ELF-1 (cell line): Measurements from ENCODE around the gene SFXN1.
"Not testable (repeated sequence)": the region's sequence is repeated elsewhere in the genome, so short reads cannot be mapped to it uniquely, and the experiment has no call there.

Experiments
- DNase-seq: peaks from one replicate; pipeline ENCODE4 v3.0.0-alpha.2; 2016; ENCODE audit warnings: low read depth, low spot score

The SFXN1 gene, protein sequence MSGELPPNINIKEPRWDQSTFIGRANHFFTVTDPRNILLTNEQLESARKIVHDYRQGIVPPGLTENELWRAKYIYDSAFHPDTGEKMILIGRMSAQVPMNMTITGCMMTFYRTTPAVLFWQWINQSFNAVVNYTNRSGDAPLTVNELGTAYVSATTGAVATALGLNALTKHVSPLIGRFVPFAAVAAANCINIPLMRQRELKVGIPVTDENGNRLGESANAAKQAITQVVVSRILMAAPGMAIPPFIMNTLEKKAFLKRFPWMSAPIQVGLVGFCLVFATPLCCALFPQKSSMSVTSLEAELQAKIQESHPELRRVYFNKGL

DNA sequence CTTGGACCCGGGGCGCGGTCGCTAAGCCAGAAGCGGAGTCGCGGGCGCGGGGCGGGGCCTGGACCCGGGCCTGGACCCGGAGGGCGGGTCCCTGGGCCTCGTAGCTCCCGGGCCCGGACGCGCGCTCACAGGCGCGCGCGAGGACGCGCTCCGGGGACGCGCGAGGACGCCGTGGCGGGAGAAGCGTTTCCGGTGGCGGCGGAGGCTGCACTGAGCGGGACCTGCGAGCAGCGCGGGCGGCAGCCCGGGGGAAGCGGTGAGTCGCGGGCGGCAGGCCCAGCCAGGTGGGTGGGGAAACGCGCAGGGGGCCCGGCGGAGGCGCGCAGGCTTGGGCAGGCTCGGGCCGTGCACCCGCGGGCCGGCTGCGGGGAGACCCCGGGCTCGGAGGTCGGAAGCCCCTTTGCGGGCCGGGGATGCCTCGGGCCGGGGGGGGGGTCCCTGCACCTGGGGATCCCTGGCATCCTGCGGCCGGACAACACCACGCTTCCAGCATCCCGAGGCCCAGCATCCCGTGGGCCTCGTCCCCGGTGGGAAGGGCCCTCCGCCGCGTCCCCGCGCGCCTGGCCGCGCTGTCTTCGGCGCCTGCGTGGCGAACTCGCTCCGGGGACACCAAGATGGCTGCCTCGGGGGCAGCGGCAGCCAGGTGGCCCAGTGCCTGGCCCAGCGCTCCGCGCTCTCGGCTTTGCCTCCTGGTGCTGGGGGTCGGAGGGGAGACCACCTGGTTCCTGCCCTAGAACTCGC lies at the start of gene SFXN1:
Gene SFXN1 (plus strand): TSS at position 177 of the 741 bp plus-strand sequence. CDS start 13,544 bp downstream, outside the sequence.
- peak; percentile 73 for DNase-seq

DNA sequence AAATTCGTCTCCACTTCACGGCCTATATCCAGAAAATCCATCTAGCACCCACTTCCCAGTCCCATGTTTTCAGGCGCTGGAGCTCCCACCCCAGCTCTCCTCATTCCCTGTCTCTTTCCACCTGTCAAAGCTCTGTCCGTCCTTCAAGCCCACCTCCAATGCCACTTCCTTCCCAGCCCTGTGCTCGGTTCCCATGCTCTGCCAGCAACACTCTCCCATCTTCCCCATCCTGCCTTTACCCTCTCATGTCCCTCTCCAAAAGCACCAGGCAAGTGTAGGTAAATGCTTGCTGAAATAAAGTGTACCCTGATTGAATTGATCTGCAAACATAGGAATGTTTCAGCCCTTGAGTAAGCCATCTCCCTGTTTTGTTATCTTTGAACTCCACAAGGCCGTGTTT lies 43.6 kb upstream of the SFXN1 start:
- DNase-seq: no peak

DNA sequence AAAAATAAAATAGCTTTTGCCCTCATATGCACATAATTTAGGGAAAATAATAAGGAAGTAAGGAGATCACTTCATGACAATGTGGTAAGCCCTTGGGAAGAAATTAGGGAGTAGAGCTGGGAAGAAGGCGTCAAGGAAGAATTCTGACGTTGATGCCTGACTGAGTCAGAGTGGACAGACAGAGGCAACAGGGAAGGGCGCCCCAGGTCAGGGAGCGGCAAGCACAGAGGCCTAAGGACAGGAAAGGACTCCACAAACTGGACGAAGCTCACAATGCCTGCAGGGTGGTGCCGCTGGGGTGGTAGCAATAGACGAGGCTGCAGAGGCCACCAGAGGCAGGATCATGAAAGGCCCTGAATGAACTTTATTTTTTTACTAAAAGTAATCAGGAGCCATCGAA lies 42.0 kb upstream of the SFXN1 start:
- DNase-seq: peak; percentile 44

DNA sequence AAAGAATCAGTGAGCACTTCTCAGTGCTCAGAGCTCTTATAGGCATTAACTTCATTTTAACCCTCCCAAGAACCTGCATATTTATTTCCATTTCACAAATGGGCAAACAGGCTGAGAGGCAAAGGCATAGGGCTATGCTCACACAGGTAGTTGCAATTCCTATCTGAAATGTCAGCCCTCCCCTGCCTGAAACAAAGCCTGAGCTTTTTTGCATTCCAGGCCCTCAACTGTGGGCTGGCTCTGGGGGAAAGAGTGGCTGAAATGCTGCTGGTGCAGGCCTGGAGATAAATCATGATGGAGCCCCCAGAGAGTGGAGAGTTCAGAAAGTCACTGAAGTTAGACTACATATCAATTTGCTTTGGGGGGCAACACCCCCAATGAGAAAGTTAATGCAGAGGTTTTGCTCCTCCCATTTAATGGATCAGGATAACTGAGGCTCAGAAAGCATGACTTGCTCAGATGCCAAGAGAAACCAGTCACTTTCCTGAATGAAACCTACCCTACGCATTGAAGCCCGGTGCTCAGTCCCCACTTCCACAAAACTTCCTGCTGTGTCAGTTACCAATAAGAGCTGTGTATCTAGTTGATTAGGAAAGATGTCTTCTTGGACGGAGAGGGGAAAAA lies 40.0 kb upstream of the SFXN1 start:
- DNase-seq: no peak

DNA sequence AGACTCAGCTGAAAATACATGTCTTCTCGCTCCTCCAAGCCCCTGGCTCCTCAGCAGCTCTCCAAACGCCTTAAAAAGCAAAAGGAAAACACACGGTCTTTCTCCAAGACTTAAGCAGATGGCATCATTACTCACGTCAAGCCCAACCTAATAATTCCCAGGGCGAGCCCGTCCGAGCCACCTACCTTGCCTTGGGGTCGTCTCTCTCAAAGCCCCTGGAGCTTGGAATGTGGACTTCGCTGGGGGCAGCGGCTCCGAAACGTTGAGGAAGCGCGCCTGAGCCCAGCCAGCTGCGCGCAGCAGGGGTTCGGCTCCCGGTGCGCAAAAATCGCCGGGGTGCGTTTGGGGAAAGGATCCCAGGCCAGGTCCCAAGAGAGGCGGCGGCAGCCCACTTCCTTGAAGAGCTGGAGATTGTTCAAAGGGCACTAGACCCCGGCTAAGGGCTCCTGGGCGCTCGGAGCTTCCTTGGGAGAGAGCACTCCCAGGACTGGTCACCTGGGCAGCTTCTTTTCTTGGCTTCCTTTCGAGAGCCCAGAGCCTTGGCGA lies 34.8 kb upstream of the SFXN1 start:
- DNase-seq: peak; percentile 80

DNA sequence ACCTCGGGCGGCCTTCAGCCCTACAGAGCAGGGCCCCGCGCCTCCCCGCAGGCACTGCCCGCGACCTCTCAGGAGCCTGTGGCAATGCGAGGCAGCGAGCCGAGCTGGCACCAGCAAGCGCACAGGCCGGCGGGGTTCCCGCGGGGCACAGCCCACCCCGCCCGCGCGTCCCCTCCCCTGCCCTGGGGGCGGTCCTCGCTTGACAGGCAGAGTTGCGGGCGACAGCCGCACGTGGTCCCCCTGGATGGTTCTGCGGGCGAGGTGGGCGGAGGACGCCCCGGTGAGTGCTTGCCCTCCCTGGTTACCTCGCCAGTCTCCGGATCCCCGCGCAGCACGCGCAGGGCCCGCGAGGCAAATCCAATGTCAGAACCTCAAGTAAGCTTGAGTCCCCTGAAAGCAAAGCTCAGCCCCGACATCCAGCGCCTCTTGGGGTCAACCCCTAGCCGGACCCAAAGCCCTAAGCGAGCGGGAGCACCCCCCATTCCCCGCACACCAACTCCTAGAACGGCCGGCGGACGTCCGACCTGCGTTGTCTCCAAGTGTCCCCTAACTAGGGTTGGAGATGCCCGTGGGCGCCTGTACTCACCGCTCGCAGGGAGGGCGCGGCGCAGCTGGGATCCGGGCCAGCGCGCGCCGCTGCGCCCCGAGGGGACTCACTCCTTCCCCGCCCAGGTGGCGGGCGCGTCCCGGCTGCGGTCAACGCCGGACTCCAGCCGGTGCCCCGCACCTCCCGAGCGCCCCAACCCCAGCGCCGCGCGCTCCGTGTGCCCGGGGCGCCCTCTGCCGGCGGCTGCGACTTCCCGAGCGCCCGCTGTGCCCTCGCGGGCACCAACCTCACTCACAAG lies 34.1 kb upstream of the SFXN1 start, which contains the start of gene DRD1:
Gene DRD1 (minus strand): TSS at position 123 of the 845 bp plus-strand sequence. CDS start 1,083 bp downstream, outside the sequence.
- peak; percentile 79 for DNase-seq

DNA sequence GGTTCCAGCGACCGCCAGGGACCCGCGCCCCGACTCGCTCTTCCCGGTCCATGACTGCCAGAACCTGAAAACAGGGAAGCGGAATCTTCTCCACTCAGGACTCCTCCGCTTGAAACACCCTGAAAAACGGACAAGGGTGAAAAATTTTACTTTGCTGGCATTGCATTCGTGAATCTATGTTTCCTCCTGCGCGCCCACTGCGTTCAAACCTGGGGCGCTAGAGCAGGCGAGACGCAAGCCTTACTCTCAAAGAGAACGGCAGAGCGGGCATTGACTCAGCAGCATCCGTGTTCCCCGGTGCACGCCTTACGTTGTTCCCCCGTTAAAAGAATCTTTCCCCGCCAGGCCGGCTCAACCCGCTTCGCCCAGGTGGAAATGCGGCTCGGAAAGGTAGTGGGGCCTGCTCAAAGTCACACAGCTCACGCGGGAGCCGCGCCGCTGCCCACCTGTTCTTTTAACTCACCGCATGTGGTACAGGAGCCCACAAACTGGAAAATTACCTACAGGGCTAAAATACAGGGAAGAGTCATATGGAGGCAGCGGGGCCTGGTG lies 33.4 kb upstream of the SFXN1 start:
- DNase-seq: no peak

DNA sequence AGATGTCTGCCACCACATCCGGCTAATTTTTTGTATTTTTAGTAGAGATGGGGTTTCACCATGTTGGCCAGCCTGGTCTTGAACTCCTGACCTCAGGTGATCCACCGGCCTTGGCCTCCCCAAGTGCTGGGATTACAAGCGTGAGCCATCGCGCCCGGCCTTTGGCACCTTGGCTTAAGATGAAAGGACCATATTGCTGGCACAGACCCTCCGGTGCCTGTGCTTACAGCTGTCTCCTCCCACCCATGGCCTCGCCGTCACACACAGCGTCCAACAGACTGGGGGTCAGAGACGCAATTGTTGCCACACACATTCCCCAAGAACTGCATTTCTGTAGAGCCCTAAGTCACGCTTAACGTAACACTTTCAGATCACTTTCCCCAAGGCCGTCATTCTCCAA lies 32.0 kb upstream of the SFXN1 start:
- DNase-seq: not testable (repeated sequence)

DNA sequence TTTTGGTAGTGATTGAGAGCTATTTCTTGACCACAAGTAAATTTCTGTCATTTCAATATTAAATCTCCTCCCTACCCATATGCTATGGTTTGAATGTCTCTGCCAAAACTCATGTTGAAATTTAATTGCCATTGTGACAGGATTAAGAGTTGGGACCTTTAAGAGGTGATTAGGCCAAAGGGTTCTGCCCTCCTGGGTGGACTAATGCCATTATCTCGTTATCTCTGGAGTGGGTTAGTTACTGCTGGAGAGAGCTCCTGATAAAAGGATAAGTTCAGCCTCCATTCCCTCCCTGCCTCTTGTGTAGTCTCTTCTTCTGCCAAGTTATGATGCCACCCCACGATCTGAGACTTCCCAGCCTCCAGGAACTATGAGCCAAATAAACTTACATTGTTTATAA lies 30.8 kb upstream of the SFXN1 start:
- DNase-seq: no peak

DNA sequence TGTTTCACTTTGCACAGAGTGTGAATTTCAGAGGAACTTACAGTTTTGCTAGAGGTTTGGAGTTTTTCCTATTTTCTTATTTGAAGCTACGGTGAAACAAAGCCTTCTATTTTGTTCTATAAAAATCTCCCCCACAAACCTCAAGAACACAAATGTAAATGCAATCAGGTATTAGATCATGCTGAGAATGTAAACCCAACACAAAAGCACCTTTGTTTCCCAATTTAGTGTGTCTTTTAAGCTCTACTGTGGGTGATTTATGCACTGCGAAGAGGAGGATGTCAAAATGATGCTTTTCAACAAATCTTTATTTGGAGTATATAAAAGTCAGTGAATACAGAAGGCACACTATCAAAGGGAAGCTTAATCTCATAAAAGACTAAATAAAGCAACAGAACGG lies 30.1 kb upstream of the SFXN1 start:
- DNase-seq: no peak

DNA sequence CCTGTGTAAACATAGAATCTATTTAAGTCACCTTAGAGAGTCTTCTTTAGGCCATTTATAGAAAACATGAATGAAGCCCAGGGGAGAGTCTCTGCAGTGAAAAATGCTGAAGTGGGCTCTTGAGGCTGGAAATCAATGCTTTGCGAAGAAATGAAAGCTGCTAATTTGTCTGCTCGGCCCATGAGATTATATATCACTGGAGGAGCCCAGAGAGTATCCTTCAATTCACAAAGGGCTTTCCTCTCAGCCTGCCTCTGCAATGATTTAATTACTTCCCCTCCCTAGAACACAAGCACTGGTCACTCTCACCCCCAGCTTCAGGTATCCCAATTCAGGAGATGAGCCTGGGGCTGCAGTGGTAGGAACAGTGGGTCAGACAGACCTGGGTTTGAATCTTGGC lies 26.2 kb upstream of the SFXN1 start:
- no peak for DNase-seq

DNA sequence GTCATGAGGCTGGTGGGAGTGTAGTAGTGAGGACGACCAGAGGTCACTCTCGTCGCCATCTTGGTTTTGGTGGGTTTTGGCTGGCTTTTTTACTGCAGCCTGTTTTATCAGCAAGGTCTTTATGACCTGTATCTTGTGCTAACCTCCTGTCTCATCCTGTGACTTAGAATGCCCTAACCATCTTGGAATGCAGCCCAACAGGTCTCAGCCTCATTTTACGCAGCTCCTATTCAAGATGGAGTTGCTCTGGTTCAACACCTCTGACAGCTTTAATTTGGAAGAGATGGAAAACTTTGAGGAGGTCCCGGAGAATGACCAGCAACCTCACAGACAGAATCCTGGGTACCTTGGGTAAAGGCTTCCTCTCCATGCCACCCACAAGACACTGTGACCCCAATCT lies 24.0 kb upstream of the SFXN1 start:
- DNase-seq: peak; percentile 33

DNA sequence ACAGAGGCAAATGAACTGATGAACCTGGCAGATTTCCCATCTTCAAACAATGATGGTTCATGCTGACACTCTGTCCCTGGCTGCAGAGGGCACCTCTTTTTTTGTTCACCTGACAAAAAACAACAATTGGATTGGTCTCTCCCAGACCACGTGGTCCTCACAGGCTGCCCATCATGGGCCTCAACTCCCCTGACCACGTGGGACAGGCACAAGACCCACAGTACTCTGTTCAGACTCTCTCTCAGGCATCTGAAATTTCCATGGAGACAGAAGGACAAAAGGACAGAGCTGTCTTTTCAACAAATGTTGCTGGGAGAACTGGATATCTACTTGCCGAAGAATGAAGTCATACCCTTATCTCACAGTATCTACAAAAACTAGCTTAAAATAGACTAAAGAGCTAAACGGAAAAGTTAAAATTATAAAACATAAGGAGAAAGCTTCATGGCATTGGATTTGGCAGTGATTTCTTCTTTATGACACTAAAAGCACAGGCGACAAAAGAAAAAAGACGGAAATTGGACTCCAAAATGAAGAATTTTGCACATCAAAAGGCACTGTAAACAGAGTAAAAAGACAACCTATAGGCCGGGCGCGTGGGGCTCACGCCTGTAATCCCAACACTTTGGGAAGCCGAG lies 22.1 kb upstream of the SFXN1 start:
- DNase-seq: no peak

DNA sequence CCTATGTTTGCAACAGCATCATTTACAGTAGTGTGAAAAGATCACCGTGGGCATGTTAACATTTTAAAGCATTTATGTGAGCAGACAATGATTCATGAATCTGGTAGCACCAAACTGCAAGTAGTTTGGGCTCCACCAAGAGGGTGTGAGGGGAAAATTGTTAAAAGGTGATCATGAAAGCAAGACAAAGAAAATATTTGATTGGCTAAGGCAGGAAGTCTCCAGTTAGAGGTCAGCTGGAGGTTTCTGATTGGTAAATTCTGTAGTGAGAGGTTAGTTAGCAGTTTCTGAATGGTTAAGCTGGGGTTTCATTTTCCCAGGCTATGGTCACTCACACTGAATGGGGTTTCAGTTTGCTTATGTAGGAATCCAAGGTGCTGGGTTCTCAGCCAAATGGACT lies 20.9 kb upstream of the SFXN1 start:
- no peak for DNase-seq

DNA sequence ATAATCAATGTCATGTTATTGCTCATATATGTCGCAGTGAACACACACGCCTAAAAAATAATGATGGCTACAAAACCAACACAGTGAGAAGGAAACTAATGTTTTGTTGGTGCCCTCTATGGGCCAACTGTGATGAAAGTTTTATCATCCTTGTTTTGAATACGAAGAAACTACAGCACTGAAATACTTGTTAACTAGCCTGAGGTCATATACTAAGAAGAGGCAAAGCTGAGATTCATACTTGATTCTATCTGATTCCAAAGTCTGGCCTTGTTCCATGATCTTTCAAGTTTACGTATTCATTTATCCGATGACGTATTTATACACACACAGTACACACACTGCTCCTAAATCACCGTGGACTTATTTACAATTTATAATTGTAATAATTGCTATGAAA lies 18.2 kb upstream of the SFXN1 start:
- DNase-seq: no peak

DNA sequence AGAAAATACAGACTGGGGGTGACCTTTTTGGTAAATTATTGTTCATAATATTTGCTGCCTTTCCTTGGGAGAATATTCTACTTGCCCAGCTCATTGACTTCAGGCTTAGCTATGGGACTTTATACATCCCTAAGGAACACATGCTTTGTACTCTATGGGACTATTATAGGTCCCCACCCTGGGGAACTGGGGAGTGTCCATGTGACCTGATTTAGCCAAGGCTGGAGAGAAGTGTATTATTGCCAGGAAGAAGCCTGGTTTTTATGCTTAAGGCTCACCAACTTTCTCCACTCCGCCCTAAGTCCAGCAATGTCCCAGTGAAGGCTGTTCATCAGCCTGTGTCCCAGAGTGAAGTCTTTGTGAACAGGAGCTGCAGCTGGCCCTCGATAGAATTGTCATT lies 17.8 kb upstream of the SFXN1 start:
- no peak for DNase-seq

DNA sequence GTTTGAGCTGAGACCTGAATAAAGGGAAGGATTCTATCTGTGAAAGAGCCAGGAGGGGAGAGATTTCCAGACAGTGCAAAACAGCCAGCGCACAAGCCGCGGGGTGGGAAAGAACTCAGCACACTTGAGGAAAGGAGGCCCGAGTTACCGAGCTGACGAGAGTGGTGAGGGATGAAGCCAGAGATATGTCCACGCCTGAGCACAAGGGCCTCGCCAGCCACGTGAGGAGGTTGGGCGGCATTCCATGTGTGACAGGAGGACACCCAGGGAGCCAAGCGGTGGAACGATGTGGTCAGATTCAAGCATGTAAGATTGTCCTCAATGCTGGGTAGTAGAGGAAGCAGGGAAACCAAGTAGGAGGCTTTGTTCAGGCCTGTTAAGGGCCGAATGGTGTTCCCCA lies 17.0 kb upstream of the SFXN1 start:
- no peak for DNase-seq

DNA sequence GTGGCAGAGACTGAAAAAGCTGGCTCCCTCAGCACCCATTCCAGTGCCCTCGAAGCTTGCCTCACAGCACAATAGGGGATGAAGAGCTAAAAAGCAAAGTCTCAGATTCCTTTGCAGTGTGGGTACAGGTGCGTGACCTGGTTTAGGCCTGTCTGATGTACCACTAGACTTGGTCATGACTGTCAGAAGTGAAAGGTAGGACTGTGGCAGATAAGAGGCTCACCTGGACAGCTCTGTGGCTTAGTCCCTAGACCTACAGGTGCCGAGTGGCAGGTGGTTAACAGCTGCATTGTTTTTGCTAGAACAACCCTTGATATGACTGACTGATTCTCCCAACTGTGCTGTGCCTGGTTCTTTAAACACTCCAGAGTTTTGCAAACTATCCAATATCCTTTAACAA lies 14.7 kb upstream of the SFXN1 start:
- no peak for DNase-seq

DNA sequence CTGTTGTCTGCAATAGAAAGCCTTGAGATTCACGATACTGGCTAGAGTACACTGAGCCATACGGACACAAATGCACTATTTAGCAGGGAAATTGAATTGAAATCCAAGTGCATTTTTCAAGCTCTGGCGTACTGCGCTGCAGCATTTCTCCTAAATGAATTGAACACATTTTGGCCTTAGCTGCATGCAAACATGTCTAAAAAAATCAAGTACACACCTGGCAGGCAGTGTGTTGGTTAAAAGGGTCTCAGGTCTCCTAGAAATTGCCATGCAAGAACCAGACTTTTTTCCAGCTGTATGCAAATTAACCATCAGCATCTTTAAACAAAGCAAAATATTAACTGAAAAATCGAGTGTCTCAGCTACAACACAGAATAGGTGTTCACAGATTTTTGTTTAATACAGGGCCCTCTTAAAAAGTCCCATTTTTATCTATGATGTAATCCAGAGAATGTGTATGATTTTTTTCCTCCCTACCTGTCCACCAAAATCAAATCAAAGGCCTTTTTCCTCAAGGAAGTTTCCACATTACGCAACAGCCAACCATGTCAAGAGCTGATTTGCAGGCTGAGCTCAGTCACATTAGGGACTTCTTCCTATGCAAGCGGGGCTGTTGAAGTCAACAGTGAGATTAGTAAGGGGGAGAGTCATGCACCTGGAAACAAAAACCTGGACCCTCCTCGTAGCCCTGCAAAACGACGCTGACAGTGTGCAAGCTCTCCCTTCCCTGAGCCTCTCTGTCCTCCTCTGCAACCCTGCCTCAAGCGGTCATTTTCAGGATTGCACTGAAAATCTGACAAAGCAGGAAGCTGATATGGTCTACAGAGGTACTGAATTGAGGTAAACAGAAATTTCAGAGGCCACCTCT lies 14.1 kb upstream of the SFXN1 start:
- peak; percentile 73 for DNase-seq

DNA sequence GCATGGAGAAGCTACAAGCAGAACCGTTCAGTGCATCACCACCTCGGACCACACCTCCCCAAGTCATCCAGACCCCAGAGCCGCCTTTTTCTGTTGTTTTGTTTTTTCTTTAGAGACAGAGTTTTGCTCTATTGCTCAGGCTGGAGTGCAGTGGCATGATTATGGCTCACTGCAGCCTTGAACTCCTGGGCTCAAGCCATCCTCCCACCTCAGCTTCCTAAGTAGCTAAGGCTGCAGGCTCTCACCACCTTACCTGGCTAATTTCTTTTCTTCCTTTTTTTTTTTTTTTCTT lies 13.5 kb upstream of the SFXN1 start:
- no peak for DNase-seq
